Caki2 (cell line): Measurements from ENCODE around the gene C6orf62. TPM values are rescaled to one million over a fixed set of nuclear protein-coding genes. Genes with fewer than 3 reads are reported as not detected.
"Not testable (repeated sequence)": the region's sequence is repeated elsewhere in the genome, so short reads cannot be mapped to it uniquely, and the experiment has no call there.

ENCODE experiments used
- DNase-seq: peaks from one replicate; pipeline ENCODE4 v3.0.0-alpha.2; 2015; ENCODE audit warnings: low read depth
- in situ Hi-C: cut with HindIII; loops from 2 replicates; pipeline ENCODE4 v1.10.0; 2016; ENCODE audit warnings: low sequenced_read_pairs, low pct_unique_long_range_greater_than_20kb, mixed read lengths
- total RNA-seq: library from RNA; depleted of rRNA; stranded (reverse); fragments of >200 nt; shearing (Covaris generic); gene quantifications from 2 replicates; pipeline ENCODE4 v1.2.3, GENCODE V29; 2014; ENCODE audit warnings: low replicate concordance

Gene C6orf62
- total RNA-seq, 1 experiment from 2014 or later = 77.5 TPM

DNA sequence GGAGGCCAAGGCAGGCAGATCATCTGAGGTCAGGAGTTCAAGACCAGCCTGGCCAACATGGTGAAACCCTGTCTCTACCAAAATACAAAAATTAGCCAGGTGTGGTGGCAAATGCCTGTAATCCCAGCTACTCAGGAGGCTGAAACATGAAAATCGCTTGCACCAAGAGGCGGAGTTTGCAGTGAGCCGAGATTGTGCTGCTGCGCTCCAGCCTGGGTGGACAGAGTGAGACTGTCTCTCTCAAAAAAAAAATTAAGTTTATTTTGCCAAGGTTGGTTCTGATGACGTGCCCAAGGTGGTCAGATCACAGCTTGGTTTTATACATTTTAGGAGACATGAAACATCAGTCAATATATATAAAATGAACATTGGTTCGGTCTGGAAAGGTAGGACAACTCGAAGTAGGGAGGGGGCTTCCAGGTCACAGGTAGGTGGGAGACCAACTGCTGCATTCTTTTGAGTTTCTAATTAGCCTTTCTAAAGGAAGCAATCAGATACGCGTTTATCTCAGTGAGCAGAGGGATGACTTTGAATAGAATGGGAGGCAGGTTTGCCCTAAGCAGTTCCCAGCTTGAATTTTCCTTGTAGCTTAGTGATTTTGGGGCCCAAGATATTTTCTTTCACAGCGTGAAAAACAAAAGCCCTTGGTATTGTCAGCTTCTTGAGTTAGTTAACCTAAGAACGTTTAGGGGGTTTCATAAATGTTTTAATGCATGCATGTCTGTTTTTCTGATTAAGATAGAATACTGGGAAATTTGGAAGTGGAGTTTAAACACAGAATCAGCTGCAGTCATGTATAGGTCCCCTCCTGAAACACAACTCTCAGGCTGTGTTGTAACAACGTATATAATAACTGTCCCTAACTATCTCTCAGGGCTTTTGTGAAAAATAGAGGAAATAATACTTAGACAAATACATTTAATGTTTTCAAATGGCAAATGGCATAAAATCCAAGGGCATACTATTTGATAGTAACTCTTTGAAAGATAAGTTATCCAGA lies 35.4 kb downstream of the C6orf62 start:
- in situ Hi-C loops = no loop called here

DNA sequence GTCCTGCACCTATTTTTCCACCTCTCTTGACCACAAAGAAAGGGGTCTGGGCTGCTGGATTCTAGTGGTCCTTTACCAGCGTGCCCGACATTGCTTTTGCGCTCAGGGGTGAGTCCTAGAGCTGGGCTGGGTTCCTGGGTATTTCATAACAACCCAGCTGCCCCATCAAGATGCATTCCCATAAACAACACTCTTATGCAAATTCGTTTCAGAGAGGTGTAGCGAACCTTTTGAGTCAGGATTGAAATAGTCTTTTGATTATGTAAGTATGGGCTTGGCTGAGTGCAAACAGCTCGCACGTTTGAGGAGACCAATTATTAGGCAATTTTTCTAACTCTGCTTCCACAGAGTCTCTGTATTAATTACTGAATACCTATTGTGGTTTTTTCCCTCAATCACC lies 38.4 kb downstream of the C6orf62 start:
- DNase-seq = no peak
- in situ Hi-C loops = no loop called here

More for the DNA sequence above, 35.4 kb downstream of the C6orf62 start:
- DNase-seq = no peak

DNA sequence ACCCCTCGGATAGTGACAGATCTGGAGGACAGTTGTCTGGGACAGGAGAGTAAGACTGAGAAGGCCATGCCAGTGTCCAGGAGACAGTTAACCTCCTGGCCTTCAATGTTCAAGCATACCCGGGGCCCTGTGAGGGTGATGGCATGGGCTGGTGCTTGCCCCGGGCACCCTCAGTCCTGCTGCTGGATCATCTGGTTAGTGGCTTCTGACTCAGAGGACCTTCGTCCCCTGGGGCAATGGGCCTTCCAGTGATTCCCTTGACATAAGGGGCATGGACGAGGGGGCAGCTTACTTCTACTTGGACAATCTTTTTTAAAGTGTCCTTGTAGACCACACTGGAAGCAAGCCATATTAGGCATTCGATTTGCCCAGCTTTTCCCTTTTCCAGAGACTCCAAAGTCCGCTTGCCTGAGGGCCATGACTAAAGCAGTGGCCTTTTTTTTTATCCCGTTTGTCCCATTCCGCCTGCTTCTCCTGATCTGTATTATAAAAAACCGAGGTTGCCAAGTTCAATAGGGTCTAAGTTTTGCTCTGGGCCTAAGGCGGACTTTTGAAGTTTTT lies 40.1 kb downstream of the C6orf62 start:
- DNase-seq, in situ Hi-C loops: not testable (repeated sequence)

DNA sequence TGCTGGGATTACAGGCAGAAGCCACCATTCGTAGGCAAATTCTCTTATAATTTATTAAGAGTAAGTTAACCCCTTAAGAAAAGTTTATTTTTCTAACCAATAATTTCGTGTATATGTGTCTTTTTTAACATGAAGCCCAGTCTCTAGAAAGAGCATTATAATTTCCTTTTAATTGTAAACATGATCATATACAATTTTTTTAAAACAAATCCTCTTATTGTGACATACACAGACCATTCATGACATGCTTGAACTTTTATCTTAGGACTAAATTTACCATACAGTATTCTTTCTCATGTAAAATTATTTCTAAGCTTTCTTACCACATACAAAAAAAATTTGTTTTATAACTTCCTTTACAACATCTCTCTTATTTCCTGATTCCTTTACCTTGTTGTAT lies 45.3 kb downstream of the C6orf62 start:
- DNase-seq = peak; percentile 28
- in situ Hi-C loops = no loop called here

DNA sequence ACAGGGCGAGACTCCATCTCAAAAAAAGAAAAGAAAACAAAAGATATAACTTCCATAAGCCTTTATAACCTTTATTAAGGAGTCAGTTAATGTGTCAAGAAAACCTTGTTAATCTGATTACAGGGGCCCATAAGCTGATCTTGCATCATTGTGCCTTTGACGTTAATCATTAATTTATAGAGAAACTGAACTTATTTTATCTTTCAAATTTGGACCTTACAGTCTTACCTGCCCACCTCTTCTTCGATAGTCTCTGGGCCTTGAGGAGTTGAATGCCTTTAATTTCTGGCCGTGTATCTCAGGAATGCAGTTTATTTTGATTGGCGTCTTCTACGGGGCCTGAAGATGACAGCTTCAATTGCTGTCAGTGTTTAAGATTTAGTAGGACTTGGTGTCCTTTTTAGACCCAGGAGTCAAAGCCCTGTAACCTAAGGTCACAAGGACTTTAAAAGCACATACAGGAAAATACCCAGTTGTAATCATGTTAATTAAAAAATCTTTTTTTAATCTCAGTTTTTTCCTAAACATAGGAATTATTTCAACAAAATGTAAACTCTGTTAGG lies 46.3 kb downstream of the C6orf62 start:
- in situ Hi-C loops = no loop called here

DNA sequence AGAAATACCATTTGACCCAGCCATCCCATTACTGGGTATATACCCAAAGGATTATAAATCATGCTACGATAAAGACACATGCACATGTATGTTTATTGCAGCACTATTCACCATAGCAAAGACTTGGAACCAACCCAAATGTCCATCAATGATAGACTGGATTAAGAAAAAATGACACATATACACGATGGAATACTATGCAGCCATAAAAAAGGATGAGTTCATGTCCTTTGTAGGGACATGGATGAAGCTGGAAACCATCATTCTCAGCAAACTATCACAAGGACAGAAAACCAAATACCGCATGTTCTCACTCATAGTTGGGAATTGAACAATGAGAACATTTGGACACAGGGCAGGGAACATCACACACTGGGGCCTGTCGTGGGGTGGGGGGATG lies 47.9 kb downstream of the C6orf62 start:
- DNase-seq, in situ Hi-C loops: not testable (repeated sequence)

More for the DNA sequence above, 46.3 kb downstream of the C6orf62 start:
- no peak for DNase-seq

DNA sequence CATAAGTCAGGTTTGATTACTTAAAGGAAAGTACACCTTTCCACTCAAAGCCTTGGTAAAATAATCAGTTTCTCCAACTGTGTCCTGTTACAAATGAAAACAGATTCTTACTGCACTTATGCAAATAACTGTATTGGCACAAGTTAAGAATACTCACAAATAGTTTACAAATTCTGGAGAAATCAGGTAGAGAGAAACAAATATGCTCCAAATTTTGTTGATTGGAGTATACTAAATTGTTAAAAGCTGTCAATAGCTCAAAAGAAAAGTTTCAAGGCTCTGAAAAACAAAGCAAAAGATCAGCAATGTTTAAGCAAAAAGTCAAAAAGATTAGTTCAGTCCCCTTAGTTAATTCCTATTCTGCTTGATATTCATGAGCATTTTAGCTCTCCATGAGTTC lies 48.5 kb downstream of the C6orf62 start:
- DNase-seq = peak; percentile 39
- in situ Hi-C loops = not testable (repeated sequence)

DNA sequence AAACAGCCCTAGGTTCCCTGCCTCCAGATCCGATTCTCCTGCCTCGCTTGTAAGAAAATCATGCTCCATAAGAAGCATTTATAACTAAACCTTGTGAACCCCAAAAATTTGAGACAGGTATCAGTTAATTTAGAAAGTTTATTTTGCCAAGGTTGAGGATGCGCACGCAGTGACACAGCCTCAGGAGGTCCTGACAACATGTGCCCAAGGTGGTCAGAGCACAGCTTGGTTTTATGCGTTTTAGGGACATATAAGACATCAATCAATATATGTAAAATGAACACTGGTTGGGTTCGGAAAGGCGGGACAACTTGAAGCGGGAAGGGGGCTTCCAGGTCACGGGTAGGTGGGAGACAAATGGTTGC lies 50.0 kb downstream of the C6orf62 start:
- no peak for DNase-seq
- in situ Hi-C loops = no loop called here

DNA sequence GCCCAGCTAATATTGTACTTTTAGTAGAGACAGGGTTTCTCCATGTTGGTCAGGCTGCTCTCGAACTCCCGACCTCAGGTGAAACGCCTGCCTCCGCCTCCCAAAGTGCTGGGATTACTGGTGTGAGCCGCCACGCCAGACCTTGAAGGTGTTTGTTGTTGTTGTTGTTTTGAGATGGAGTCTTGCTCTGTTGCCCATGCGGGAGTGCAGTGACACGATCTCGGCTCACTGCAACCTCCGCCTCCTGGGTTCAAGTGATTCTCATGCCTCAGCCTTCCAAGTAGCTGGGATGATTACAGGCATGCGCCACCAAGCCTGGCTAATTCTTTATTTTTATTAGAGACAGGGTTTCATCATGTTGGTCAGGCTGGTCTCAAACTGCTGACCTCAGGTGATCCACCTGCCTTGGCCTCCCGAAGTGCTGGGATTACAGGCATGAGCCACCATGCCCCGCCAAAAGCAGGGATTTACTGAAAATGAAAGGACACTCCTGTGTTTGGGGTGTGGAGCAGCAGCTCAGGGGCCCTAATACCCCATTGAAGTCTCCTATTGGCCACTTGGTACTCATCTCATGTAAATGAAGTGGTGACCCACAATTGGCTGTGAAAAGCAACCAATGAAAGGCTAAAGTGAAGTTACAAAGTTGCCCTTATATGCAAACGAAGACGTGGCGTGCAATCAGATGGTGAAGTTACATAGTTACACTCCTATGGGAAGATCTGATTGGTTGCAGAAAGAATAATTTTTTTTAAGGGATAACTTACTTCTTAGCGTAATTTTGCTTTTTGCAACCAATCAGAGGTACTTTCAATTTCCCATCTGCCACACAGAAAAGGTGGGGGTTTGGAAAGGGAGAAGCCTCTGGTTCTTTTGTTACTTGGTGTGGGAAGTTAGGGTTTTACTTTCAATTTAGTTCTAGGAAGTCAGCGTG lies 50.6 kb downstream of the C6orf62 start:
- peak; percentile 99 for DNase-seq
- in situ Hi-C loops = not testable (repeated sequence)

DNA sequence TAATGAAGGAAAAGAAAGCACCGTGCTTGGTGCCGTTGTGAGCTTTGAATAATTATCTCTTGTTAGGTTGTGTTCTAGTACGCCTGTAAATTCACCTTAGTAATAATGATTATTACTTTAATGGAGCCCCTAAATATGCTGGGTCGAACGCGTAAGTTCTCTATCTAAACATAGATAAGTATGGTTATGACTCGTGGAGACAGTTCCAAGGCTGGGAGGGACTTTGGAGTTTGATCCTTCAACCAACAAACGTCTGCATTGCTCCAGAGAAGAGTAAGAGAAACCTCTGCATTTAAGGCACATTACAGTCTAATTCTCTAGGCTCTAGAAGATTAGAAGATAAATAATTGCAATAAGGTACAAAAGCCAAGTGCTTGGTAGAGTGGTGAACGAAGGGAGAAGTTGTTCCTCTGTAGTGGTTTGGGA lies 51.6 kb downstream of the C6orf62 start:
- in situ Hi-C loops = no loop called here
- no peak for DNase-seq

DNA sequence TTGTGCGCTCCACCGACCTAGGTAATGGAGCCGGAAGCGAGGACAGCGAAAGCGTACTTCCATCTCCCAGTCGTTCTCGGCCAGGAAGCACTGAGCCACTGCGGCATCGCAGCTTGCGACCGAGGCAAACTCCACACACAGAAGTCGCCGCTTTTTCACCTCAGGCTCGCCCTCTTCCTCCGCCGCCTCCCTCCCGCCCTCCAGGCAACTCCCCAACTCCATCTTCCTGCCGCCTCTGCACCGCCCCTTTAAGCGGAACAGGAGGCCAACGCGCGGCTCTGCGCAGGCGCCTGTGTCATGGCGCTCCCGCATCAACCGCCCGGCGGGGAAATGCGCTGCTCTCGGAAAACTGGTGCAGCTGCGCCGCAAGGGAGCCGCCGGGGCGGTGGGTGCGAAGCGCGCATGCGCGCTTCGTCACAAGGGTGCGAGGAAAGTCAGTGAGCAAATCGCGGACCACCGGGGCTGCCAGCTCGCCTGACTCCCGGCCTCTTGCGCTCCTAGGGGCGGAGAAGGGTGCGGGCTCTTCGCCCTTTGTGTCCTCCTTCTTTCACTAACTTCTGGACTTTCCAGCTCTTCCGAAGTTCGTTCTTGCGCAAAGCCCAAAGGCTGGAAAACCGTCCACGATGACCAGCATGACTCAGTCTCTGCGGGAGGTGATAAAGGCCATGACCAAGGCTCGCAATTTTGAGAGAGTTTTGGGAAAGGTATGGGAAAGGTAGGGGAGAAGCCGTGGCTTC lies 52.1 kb downstream of the C6orf62 start, which contains the start of the genes ACOT13 and TDP2:
Gene ACOT13 (plus strand): TSS at position 437 of the 737 bp plus-strand sequence. CDS start 187 bp downstream, at position 624.
Gene TDP2 (minus strand): TSS at position 259 of the 737 bp plus-strand sequence. CDS start 37 bp downstream, at position 222.
- in situ Hi-C loops = no loop called here
- peak; percentile 99 for DNase-seq

DNA sequence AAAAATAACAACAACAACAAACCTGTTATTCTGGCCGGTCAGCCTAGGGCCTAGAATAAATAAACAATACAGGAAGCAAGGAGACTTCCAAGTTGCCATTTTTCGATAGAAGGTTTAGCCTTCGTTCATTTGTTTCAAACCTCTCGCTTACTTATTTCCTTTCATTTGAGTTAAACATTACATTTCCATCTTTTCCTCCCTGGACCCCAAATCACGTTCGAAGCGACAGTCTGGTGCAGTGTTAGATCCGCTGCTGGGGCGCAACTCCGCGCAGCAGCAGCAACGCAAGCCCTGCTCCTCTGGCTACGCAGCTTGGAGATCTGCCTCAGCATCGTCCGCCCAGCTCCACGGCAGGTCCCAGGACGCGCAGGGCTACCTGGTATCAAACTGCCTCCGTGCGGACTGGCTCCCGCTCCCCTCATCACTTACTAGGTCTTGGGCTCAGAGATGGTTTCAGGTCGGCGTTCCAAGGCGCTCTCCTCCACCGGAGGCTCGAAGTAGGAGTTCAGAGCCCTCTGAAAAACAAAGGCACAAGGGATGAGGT lies 52.8 kb downstream of the C6orf62 start:
- DNase-seq = peak; percentile 33
- in situ Hi-C loops = no loop called here

DNA sequence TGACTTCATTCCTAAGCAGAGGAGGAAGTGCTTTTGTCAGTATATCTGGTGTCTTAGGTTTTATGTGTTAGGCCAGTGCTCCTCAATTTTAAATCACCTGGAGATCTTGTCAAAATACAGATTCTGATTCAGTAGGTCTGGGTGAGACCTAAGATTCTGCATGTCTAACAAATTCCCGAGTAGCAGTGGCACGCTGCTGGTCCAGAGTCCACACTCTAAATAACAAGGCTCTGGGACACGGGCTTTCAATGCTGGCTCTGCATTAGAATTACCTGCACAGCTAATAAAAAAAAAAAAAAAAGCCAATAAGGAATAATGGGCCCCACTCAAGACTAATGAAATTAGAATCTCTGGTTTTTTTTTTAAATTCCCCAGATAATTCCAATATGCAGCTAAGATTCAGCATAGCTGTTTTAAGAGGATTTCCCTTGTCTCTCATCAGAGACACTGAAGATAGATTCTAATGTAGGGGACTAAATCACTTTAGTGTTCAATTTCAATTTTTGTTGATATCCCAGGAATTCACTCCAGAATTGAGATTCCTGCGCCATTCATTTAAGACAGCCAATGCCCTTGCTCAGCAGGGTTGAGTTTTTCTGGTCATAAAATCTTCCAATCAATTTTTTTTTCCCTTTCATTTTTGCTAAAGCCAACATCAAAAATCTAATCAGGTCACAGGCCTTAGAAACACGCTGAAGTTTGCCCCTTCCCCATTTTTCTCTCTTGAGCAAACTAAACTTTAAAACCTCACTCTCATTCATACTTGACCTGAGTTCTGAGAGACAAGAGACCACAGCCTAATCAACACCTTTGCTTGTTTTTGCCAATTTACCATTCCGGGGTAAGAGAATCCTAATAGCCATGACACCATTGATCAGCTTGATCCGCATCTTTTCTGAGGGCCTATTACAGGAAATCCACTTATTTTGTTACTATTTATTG lies 54.6 kb downstream of the C6orf62 start:
- in situ Hi-C loops = no loop called here
- peak; percentile 32 for DNase-seq

DNA sequence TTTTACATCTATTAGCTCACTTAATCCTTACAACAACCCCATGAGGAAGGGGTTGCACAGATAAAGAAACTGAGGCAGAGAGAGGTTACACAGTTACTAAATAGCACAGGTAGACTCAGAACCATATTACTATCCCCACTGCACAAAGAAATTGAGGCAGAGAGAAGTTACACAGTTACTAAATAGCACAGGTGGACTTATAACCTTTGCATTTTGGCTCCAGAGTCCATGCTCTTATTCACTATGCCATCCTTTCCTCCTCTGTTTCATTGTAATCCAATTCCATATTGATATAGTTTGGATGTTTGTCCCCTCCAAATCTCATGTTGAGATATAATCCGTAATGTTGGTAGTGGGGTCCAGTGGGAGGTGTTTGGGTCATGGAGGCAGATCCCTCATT lies 55.8 kb downstream of the C6orf62 start:
- in situ Hi-C loops = no loop called here

DNA sequence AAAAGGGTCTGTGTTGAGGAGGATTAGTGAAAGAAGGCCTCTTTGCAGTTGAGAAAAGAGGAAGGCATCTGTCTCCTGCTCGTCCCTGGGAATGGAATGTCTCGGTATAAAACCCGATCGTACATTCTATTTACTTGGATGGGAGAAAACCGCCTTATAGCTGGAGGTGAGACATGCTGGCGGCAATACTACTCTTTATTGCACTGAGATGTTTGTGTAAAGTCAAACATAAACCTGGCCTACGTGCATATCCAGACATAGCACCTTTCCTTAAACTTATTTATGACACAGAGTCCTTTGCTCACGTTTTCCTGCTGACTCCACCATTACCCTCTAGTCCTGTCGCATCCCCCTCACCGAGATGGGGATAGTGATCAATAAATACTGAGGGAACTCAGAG lies 56.7 kb downstream of the C6orf62 start:
- in situ Hi-C loops = no loop called here
- DNase-seq = peak; percentile 56

More for the DNA sequence above, 55.8 kb downstream of the C6orf62 start:
- peak; percentile 30 for DNase-seq

DNA sequence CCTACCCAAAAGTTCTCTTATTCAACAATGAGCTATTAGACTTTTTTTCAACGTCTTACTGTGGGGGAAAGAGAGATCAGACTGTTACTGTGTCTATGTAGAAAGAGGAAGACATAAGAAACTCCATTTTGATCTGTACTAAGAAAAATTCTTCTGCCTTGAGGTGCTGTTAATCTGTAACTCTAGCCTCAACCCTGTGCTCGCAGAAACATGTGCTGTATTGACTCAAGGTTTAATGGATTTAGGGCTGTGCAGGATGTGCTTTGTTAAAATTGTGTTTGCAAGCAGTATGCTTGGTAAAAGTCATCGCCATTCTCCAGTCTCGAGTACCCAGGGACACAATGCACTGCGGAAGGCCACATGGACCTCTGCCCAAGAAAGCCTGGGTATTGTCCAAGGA lies 57.2 kb downstream of the C6orf62 start:
- in situ Hi-C loops, DNase-seq: not testable (repeated sequence)
